HCT116 (cell line): ENCODE data around the gene GPRC5D. TPM values are rescaled to one million over a fixed set of nuclear protein-coding genes. Genes with fewer than 3 reads are reported as not detected.

ENCODE experiments used
- ATAC-seq: fragments of 200-7000 bp; cut with Tn5 transposase; 2 replicates; pipeline ENCODE4 v1.9.1; 2020; ENCODE audit warnings: mild to moderate bottlenecking, moderate library complexity
- BruUV-seq: library from RNA; stranded (reverse); fragments of 400-500 nt; replicated peaks from 2 replicates; lab custom pipeline; 2021; lab: Mats Ljungman, UMichigan
- CTCF ChIA-PET: fragments of 300-600 bp; sonication (Branson Sonifier 250); formaldehyde crosslinking; loops from one replicate; lab custom pipeline; 2021; ENCODE audit warnings: antibody characterized with exemption; lab: Charles Lee
- POLR2A ChIA-PET: fragments of 300-600, 350-600 bp; sonication (Branson Sonifier 250); formaldehyde crosslinking; loops from one replicate; lab custom pipeline; 2021; ENCODE audit warnings: antibody characterized with exemption; lab: Charles Lee
- RAD21 ChIA-PET, 2 experiments: fragments of 300-600 bp; sonication (Branson Sonifier 250); formaldehyde crosslinking; loops; one replicate each; lab custom pipeline; 2023; ENCODE audit warnings: low total read pairs in 2 of 2; ENCODE audit not compliant: uncharacterized antibody in 2 of 2, unreplicated experiment in 2 of 2, low non-redundant PET in 1 of 2; lab: Charles Lee
- DNase-seq: peaks from one replicate; pipeline ENCODE4 v3.0.0-alpha.2; 2010; ENCODE audit warnings: low read depth, low spot score
- H2AFZ ChIP-seq: fragments of 200-600 bp; shearing (Covaris generic), sonication (generic); 2 replicates; pipeline ENCODE4 v1.6.1; 2017; ENCODE audit warnings: low read depth, mixed run types, mixed read lengths, antibody characterized with exemption, low read length; ENCODE audit not compliant: poor library complexity, severe bottlenecking
- H3K27ac ChIP-seq: 2 replicates; pipeline ENCODE4 v1.5.1; 2012; ENCODE audit warnings: low read depth, low read length
- H3K27me3 ChIP-seq: fragments of 200-600 bp; sonication (generic); 2 replicates; pipeline ENCODE4 v1.6.1; 2016; ENCODE audit warnings: mixed run types, low read length, mixed read lengths; ENCODE audit not compliant: insufficient read depth
- H3K36me3 ChIP-seq, 2 experiments: fragments of 200-500 bp in 1 of 2; fragments of 200-600 bp in 1 of 2; sonication (Bioruptor generic) in 1 of 2; sonication (generic) in 1 of 2; 2 replicates each; pipeline versions ENCODE4 v1.5.1 to v1.6.1; 2014 to 2016; ENCODE audit warnings: low read length in 2 of 2, inconsistent platforms in 1 of 2, mixed read lengths in 1 of 2, mixed run types in 1 of 2; ENCODE audit not compliant: insufficient read depth in 2 of 2, control insufficient read depth in 1 of 2
- H3K4me1 ChIP-seq, 2 experiments: fragments of 200-600 bp in 1 of 2; sonication (generic) in 1 of 2; 2 replicates each; pipeline versions ENCODE4 v1.5.1 to v1.6.1; 2012 to 2017; ENCODE audit warnings: low read length in 2 of 2, inconsistent platforms in 1 of 2, mild to moderate bottlenecking in 1 of 2, mixed read lengths in 1 of 2, mixed run types in 1 of 2, moderate library complexity in 1 of 2; ENCODE audit not compliant: insufficient read depth in 2 of 2, control insufficient read depth in 1 of 2
- H3K4me2 ChIP-seq: fragments of 200-600 bp; sonication (generic); 2 replicates; pipeline ENCODE4 v1.6.1; 2017; ENCODE audit warnings: mixed run types, low read length, mixed read lengths
- H3K4me3 ChIP-seq, 2 experiments: fragments of 200-600 bp in 1 of 2; sonication (generic) in 1 of 2; replicated peaks in 1 of 2; 2 replicates each; pipeline ENCODE4 v1.5.1; 2011 to 2016; ENCODE audit warnings: low read length in 2 of 2, control low read depth in 1 of 2, low read depth in 1 of 2, mild to moderate bottlenecking in 1 of 2, mixed read lengths in 1 of 2, mixed run types in 1 of 2
- H3K79me2 ChIP-seq: fragments of 200-600 bp; sonication (generic); 2 replicates; pipeline ENCODE4 v1.6.1; 2017; ENCODE audit warnings: mild to moderate bottlenecking, mixed run types, low read length, moderate library complexity, mixed read lengths; ENCODE audit not compliant: insufficient read depth
- H3K9ac ChIP-seq: fragments of 200-600 bp; sonication (generic); 2 replicates; pipeline ENCODE4 v1.6.1; 2016; ENCODE audit warnings: low read length, mixed read lengths
- H3K9me2 ChIP-seq: fragments of 200-600 bp; sonication (generic), shearing (Covaris generic); 2 replicates; pipeline ENCODE4 v1.6.1; 2017; ENCODE audit warnings: mixed run types, mild to moderate bottlenecking, moderate library complexity; ENCODE audit not compliant: insufficient read depth
- H3K9me3 ChIP-seq, 2 experiments: fragments of 200-500 bp in 1 of 2; fragments of 200-600 bp in 1 of 2; sonication (Bioruptor generic) in 1 of 2; sonication (generic) in 1 of 2; 2 replicates each; pipeline ENCODE4 v1.6.1; 2014 to 2017; ENCODE audit warnings: low read length in 2 of 2, mixed read lengths in 2 of 2, inconsistent platforms in 1 of 2, low read depth in 1 of 2, mild to moderate bottlenecking in 1 of 2, mixed run types in 1 of 2, moderate library complexity in 1 of 2; ENCODE audit not compliant: control insufficient read depth in 1 of 2, insufficient read depth in 1 of 2
- H4K20me1 ChIP-seq: fragments of 200-600 bp; sonication (generic), shearing (Covaris generic); 2 replicates; pipeline ENCODE4 v1.6.1; 2017; ENCODE audit warnings: mixed run types, mild to moderate bottlenecking, moderate library complexity; ENCODE audit not compliant: insufficient read depth
- CBX3 ChIP-seq: IDR thresholded peaks from 2 replicates; pipeline ENCODE4 v1.6.1; 2012; ENCODE audit warnings: low read depth
- CEBPB ChIP-seq: IDR thresholded peaks from 2 replicates; pipeline ENCODE4 v1.6.1; 2012; ENCODE audit warnings: low read depth
- EZH2 ChIP-seq: fragments of 200-600 bp; sonication (generic); IDR thresholded peaks from 2 replicates; pipeline ENCODE4 v1.6.1; 2017; ENCODE audit warnings: antibody characterized with exemption, mixed run types
- EZH2phosphoT487 ChIP-seq: fragments of 200-600 bp; IDR thresholded peaks from 2 replicates; pipeline ENCODE4 v1.6.1; 2018; ENCODE audit warnings: antibody characterized with exemption, borderline replicate concordance
- JUND ChIP-seq: IDR thresholded peaks from 2 replicates; pipeline ENCODE4 v1.6.1; 2012
- POLR2A ChIP-seq: IDR thresholded peaks from 2 replicates; pipeline ENCODE4 v1.7.0; 2011; ENCODE audit warnings: borderline replicate concordance; ENCODE audit not compliant: insufficient read depth, insufficient read length; ENCODE audit errors: extremely low read depth
- POLR2AphosphoS5 ChIP-seq: IDR thresholded peaks from 2 replicates; pipeline ENCODE4 v1.6.1; 2011; ENCODE audit warnings: mild to moderate bottlenecking, low read depth, low read length, moderate library complexity
- RAD21 ChIP-seq: IDR thresholded peaks from 2 replicates; pipeline ENCODE4 v1.6.1; 2012; ENCODE audit warnings: low read depth, mild to moderate bottlenecking
- SIN3A ChIP-seq: IDR thresholded peaks from 2 replicates; pipeline ENCODE4 v1.6.1; 2012; ENCODE audit warnings: low read depth
- SP1 ChIP-seq: IDR thresholded peaks from 2 replicates; pipeline ENCODE4 v1.6.1; 2012; ENCODE audit warnings: low read depth
- SRF ChIP-seq: IDR thresholded peaks from 2 replicates; pipeline ENCODE4 v1.6.1; 2012; ENCODE audit warnings: low read depth
- TCF7L2 ChIP-seq: IDR thresholded peaks from 2 replicates; pipeline ENCODE4 v1.7.0; 2011; ENCODE audit warnings: borderline replicate concordance, inconsistent platforms; ENCODE audit not compliant: insufficient read depth, insufficient read length; ENCODE audit errors: extremely low read depth
- YY1 ChIP-seq: IDR thresholded peaks from 2 replicates; pipeline ENCODE4 v1.6.1; 2011; ENCODE audit warnings: low read length, low read depth, moderate library complexity, mild to moderate bottlenecking; ENCODE audit not compliant: insufficient replicate concordance; ENCODE audit errors: extremely low read depth
- ZNF274 ChIP-seq: fragments of 200-500 bp; sonication (Bioruptor generic); IDR thresholded peaks from 2 replicates; pipeline ENCODE4 v1.6.1; 2014; ENCODE audit warnings: mild to moderate bottlenecking, low read depth, low read length, inconsistent platforms
- intact Hi-C: fragments of 100-400 bp; cut with micrococcal nuclease; formaldehyde crosslinking; loops from 2 replicates; pipeline ENCODE4 v1.10.0; 2022
- total RNA-seq: library from RNA; stranded (reverse); gene quantifications from one replicate; pipeline ENCODE4 v1.2.1, GENCODE V29; 2021; ENCODE audit not compliant: unreplicated experiment
- TF ChIP-seq, protein P1 (sequence below): IDR thresholded peaks from 2 replicates; pipeline ENCODE4 v1.6.1; 2011; ENCODE audit warnings: mild to moderate bottlenecking, low read length, moderate library complexity; ENCODE audit not compliant: insufficient replicate concordance; ENCODE audit errors: extremely low read depth
- TF ChIP-seq, protein P2 (sequence below), 3 experiments: fragments of 200-600 bp in 1 of 3; sonication (generic) in 1 of 3; IDR thresholded peaks in 2 of 3; conservative IDR thresholded peaks in 1 of 3; 2 replicates each; pipeline ENCODE4 v1.5.1; 2012 to 2017; ENCODE audit warnings: low read depth in 2 of 3, low read length in 2 of 3, antibody characterized with exemption in 1 of 3, borderline replicate concordance in 1 of 3, control low read depth in 1 of 3, mild to moderate bottlenecking in 1 of 3, mixed read lengths in 1 of 3, mixed run types in 1 of 3, moderate library complexity in 1 of 3; ENCODE audit not compliant: insufficient read depth in 1 of 3
- TF ChIP-seq, protein P3 (sequence below): IDR thresholded peaks from 2 replicates; pipeline ENCODE4 v1.6.1; 2012
- TF ChIP-seq, protein P4 (sequence below): IDR thresholded peaks from 2 replicates; pipeline ENCODE4 v1.6.1; 2012

GPRC5D gene
- total RNA-seq, 1 experiment from 2014 or later, result not detected

DNA sequence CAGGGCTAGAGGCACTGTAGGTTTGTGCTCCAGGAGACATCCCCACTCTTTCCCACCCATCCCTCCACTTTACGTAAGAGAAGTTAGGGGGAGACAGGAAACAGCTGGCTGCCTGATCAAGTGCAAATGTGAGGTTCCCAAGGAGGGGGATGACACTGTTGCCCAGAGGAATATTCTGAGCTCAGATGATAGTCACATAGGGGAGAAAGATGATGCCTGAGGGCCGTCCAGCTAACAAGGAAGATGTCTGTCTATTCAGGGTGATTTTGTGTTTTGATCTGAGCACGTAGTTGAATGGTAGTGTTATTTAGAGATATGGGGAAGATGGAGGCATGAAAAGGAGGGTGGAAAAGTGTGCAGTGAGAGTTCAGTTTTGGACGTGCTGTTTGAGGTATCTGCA is 13.9 kb upstream of the GPRC5D start:
- RAD21 ChIA-PET, result no interaction called here
- CTCF ChIA-PET, result no interaction called here

More for the DNA sequence above, 13.9 kb upstream of the GPRC5D start:
- POLR2A ChIA-PET, result no interaction called here
- intact Hi-C loops, result no loop called here
- no peaks in the 10 kb centered on the region for H3K9me2 ChIP-seq
- H3K4me1 ChIP-seq, result no peaks in the 10 kb centered on the region
- TF ChIP-seq, protein P1, sequence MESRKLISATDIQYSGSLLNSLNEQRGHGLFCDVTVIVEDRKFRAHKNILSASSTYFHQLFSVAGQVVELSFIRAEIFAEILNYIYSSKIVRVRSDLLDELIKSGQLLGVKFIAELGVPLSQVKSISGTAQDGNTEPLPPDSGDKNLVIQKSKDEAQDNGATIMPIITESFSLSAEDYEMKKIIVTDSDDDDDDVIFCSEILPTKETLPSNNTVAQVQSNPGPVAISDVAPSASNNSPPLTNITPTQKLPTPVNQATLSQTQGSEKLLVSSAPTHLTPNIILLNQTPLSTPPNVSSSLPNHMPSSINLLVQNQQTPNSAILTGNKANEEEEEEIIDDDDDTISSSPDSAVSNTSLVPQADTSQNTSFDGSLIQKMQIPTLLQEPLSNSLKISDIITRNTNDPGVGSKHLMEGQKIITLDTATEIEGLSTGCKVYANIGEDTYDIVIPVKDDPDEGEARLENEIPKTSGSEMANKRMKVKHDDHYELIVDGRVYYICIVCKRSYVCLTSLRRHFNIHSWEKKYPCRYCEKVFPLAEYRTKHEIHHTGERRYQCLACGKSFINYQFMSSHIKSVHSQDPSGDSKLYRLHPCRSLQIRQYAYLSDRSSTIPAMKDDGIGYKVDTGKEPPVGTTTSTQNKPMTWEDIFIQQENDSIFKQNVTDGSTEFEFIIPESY, result no peak
- TF ChIP-seq ZNF274 (no peak), SRF (no peak), YY1 (no peak), POLR2AphosphoS5 (no peak), CBX3 (no peak), RAD21 (no peak), EZH2phosphoT487 (no peak), SP1 (no peak), CEBPB (no peak), SIN3A (no peak), EZH2 (no peak), JUND (no peak), TCF7L2 (no peak), POLR2A (no peak)
- TF ChIP-seq, protein P2, sequence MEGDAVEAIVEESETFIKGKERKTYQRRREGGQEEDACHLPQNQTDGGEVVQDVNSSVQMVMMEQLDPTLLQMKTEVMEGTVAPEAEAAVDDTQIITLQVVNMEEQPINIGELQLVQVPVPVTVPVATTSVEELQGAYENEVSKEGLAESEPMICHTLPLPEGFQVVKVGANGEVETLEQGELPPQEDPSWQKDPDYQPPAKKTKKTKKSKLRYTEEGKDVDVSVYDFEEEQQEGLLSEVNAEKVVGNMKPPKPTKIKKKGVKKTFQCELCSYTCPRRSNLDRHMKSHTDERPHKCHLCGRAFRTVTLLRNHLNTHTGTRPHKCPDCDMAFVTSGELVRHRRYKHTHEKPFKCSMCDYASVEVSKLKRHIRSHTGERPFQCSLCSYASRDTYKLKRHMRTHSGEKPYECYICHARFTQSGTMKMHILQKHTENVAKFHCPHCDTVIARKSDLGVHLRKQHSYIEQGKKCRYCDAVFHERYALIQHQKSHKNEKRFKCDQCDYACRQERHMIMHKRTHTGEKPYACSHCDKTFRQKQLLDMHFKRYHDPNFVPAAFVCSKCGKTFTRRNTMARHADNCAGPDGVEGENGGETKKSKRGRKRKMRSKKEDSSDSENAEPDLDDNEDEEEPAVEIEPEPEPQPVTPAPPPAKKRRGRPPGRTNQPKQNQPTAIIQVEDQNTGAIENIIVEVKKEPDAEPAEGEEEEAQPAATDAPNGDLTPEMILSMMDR (IDR thresholded peaks at IDR 0.05 in 2 of 3, conservative IDR thresholded peaks at IDR 0.05 in 1 of 3; ENCODE audit: borderline replicate concordance in 1 of 3, insufficient read depth in 1 of 3, low read depth in 2 of 3, low read length in 2 of 3), result no peak
- TF ChIP-seq, protein P3, sequence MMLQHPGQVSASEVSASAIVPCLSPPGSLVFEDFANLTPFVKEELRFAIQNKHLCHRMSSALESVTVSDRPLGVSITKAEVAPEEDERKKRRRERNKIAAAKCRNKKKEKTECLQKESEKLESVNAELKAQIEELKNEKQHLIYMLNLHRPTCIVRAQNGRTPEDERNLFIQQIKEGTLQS, result no peak
- TF ChIP-seq, protein P4, sequence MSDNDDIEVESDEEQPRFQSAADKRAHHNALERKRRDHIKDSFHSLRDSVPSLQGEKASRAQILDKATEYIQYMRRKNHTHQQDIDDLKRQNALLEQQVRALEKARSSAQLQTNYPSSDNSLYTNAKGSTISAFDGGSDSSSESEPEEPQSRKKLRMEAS, result no peak
- ATAC-seq (no peak), DNase-seq (no peak)
- H3K79me2 ChIP-seq, result no peaks in the 10 kb centered on the region
- H3K9me3 ChIP-seq, result no peaks in the 10 kb centered on the region
- no peaks in the 10 kb centered on the region for H4K20me1 ChIP-seq
- no peak overlapping the region for H3K9ac ChIP-seq
- H3K36me3 ChIP-seq, result no peaks in the 10 kb centered on the region; a peak in 1 of 4 replicates
- H3K27me3 ChIP-seq, result no peaks in the 10 kb centered on the region
- no peak overlapping the region for H3K27ac ChIP-seq
- no peak overlapping the region for H3K4me3 ChIP-seq
- H3K4me2 ChIP-seq, result no peak overlapping the region
- H2AFZ ChIP-seq, result no peak overlapping the region
- BruUV-seq, result no TSS peak
